ENCODE data around the gene BCKDHB.

The BCKDHB gene

DNA sequence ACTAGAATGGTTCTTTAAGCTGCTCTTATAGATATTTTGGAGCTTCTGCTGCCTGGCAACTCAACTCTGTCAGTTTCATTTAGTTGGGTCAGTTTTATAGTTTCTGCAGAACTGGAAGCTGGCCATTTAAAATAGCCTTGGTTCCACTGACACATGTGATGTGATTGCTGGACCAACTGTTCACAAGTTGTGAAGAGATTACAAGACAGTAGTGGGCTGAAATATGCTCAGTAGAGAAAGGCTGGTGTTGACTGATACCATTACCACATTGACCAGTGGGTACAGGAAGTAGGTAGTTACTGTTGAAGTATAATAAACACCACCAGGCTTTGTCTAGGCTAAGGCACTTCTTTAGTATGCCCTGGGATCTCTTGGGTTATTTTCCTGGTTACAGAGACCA, 39.0 kb downstream of the BCKDHB start:
- no peak overlapping the region for H3K27ac ChIP-seq
- TF ChIP-seq, protein P1, sequence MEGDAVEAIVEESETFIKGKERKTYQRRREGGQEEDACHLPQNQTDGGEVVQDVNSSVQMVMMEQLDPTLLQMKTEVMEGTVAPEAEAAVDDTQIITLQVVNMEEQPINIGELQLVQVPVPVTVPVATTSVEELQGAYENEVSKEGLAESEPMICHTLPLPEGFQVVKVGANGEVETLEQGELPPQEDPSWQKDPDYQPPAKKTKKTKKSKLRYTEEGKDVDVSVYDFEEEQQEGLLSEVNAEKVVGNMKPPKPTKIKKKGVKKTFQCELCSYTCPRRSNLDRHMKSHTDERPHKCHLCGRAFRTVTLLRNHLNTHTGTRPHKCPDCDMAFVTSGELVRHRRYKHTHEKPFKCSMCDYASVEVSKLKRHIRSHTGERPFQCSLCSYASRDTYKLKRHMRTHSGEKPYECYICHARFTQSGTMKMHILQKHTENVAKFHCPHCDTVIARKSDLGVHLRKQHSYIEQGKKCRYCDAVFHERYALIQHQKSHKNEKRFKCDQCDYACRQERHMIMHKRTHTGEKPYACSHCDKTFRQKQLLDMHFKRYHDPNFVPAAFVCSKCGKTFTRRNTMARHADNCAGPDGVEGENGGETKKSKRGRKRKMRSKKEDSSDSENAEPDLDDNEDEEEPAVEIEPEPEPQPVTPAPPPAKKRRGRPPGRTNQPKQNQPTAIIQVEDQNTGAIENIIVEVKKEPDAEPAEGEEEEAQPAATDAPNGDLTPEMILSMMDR (conservative IDR thresholded peaks at IDR 0.05; ENCODE audit: low read depth) = no peak
- POLR2A ChIA-PET (ENCODE audit: low non-redundant PET) = no interaction called here
- CTCF ChIA-PET = interaction anchor here (1.3 kb wide), 1 partner anchor 69 kb away, joined by 3 read pairs; no protein-coding TSS in a partner anchor
- DNase-seq (ENCODE audit: low spot score) = no peak

DNA sequence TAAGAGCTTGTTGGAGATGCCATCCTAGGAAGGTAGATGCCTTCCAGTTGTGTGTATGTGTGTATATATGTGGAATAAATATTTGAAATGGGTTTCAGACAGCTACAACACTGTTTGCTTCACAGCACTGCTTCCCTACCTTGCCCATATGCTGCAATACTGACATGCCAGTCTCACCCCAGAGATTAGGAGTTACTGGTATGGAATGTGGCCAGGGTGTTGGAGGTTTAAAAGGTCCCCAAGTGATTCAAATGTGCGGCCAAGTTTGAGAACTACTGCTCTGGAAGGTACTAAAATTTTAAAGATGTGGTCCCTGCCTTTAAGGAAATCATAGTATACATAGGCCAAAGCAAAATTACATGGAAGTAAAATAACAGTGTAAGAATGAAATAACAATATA, 39.5 kb downstream of the BCKDHB start:
- H3K27ac ChIP-seq = no peak overlapping the region
- DNase-seq (ENCODE audit: low spot score) = no peak
- POLR2A ChIA-PET (ENCODE audit: low non-redundant PET) = no interaction called here
- TF ChIP-seq, protein P1 (conservative IDR thresholded peaks at IDR 0.05; ENCODE audit: low read depth) = no peak
- CTCF ChIA-PET = interaction anchor here (1.3 kb wide), 1 partner anchor 68 kb away, joined by 3 read pairs; no protein-coding TSS in a partner anchor

DNA sequence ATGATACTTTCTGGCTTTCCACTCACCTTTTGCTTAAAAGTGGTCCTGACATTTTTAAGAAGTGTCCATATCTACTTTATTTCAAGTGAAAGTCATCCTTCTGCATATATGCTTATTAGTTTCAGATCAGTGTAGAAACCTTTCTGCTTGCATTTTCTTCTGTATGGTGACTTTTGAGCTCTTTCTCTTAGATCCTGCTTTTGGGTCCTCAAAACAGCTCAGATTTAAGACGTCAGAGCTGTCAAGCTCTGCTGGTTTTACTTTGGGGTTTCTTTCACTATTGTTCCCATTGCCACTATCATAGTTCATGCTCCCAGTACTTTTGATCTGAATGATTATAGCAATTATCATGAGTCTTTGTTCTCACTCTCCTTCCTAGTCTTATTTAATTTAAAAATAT, 41.7 kb downstream of the BCKDHB start:
- POLR2A ChIA-PET (ENCODE audit: low non-redundant PET) = no interaction called here
- no peak overlapping the region for H3K27ac ChIP-seq
- DNase-seq (ENCODE audit: low spot score) = no peak
- TF ChIP-seq, protein P1 (conservative IDR thresholded peaks at IDR 0.05; ENCODE audit: low read depth) = no peak
- CTCF ChIA-PET = no interaction called here

DNA sequence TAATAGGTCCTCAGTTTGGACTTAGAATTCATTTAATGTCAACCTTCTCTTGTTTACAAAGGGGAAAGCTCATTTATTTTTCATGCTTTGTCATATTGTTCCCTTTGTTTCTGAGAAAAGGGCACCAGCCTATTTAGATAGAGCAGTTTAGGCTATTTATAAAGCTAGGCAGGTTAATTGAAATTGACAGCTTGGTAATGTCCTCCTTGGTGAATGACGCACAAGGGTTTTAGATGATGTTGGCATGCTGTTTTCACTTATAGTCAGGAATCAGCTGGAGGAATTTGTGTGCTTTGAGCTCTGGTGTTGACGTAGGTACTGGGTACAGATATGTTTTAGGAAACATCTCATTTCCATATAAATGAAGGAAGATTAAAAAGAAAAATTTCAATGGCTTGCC, 45.2 kb downstream of the BCKDHB start:
- DNase-seq (ENCODE audit: low spot score) = no peak
- ChIA-PET CTCF (interaction anchor here (0.6 kb wide), 2 partner anchors 19 to 25 kb away, joined by 3 read pairs; no protein-coding TSS in a partner anchor), POLR2A (ENCODE audit: low non-redundant PET) (no interaction called here)
- TF ChIP-seq, protein P1 (conservative IDR thresholded peaks at IDR 0.05; ENCODE audit: low read depth) = no peak
- no peak overlapping the region for H3K27ac ChIP-seq

DNA sequence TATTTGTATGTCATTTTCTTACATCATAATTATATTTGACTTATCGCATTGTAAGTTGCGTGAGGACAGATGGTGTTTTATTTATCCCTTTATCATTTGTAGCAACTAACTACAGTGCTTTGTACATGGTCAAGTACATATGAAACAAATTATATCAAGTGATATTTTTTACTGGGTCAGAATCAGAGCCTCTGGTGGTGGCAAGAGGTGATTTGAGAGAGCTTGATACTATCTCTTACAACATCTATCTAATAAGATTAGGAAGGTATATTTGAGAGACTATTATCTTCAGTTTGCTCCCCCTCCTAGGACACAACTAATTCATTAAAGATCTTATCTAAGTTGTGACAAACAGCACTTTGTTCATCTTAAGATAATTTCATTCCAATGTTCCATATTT, 47.7 kb downstream of the BCKDHB start:
- H3K27ac ChIP-seq = no peak overlapping the region
- ChIA-PET CTCF (interaction anchor here (0.7 kb wide), 1 partner anchor 1166 kb away, joined by 3 read pairs; no protein-coding TSS in a partner anchor), POLR2A (ENCODE audit: low non-redundant PET) (no interaction called here)
- DNase-seq (ENCODE audit: low spot score) = no peak
- TF ChIP-seq, protein P1 (conservative IDR thresholded peaks at IDR 0.05; ENCODE audit: low read depth) = no peak

DNA sequence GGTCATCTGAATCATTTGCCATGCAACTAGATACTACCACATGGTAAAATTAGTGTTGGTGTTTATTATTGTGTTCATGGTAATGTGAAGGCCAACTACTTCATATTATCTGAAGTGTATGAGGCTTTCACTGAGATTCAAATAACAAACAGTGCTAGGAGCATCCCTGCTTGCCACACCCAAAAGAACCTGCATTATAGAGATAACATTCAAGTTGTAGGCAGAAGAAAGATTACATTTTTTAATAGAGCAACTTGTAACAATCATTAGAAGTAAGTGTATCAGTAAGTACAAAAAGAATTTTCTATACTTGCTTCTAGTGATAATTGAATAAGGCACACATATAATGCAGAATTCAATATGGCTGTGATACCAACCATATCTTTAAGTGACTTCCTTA, 49.8 kb downstream of the BCKDHB start:
- DNase-seq (ENCODE audit: low spot score) = no peak
- CTCF ChIA-PET = no interaction called here
- POLR2A ChIA-PET (ENCODE audit: low non-redundant PET) = no interaction called here
- TF ChIP-seq, protein P1 (conservative IDR thresholded peaks at IDR 0.05; ENCODE audit: low read depth) = no peak
- no peak overlapping the region for H3K27ac ChIP-seq
